ENCODE results near the gene SCGB3A1.

SCGB3A1 gene

DNA sequence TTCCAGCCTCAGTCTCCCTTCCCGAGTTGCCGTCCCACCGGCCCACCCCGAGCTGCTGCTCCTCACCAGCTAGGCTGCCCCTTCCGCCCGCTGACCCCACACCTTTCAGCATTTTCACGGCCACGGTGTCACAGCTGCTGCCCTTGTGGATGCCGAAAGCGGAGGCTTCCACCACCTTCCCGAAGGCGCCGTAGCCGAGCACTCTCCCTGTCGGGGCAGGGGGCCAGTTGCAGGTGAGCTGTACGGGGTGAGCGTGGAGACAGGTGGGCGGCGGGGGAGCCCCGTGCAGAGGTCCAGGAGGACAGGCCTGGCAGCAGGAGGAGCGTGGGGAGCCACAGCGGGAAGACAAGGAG, 28.2 kb upstream of the SCGB3A1 start:
- Histone ChIP-seq H3K4me1 (ENCODE audit: low read depth, poor library complexity, severe bottlenecking) (no peaks in the 10 kb centered on the region), H2AFZ (ENCODE audit: low read depth) (no peak overlapping the region), H4K20me1 (ENCODE audit: insufficient read depth) (no peaks in the 10 kb centered on the region), H3K79me2 (ENCODE audit: insufficient read depth, low read depth) (no peaks in the 10 kb centered on the region), H3K4me2 (no peak overlapping the region), H3K9ac (no peak overlapping the region), H3K27me3 (ENCODE audit: insufficient read depth, low read depth) (no peaks in the 10 kb centered on the region), H3K36me3 (ENCODE audit: insufficient read depth) (no peaks in the 10 kb centered on the region), H3K4me3 (IDR thresholded peaks at IDR 0.05; ENCODE audit: insufficient read depth, low read depth, low read length) (no peak overlapping the region), H3K27ac (no peak overlapping the region)
- TF ChIP-seq, protein P1, sequence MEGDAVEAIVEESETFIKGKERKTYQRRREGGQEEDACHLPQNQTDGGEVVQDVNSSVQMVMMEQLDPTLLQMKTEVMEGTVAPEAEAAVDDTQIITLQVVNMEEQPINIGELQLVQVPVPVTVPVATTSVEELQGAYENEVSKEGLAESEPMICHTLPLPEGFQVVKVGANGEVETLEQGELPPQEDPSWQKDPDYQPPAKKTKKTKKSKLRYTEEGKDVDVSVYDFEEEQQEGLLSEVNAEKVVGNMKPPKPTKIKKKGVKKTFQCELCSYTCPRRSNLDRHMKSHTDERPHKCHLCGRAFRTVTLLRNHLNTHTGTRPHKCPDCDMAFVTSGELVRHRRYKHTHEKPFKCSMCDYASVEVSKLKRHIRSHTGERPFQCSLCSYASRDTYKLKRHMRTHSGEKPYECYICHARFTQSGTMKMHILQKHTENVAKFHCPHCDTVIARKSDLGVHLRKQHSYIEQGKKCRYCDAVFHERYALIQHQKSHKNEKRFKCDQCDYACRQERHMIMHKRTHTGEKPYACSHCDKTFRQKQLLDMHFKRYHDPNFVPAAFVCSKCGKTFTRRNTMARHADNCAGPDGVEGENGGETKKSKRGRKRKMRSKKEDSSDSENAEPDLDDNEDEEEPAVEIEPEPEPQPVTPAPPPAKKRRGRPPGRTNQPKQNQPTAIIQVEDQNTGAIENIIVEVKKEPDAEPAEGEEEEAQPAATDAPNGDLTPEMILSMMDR (conservative IDR thresholded peaks at IDR 0.05; ENCODE audit: low read depth, low read length) = no peak

DNA sequence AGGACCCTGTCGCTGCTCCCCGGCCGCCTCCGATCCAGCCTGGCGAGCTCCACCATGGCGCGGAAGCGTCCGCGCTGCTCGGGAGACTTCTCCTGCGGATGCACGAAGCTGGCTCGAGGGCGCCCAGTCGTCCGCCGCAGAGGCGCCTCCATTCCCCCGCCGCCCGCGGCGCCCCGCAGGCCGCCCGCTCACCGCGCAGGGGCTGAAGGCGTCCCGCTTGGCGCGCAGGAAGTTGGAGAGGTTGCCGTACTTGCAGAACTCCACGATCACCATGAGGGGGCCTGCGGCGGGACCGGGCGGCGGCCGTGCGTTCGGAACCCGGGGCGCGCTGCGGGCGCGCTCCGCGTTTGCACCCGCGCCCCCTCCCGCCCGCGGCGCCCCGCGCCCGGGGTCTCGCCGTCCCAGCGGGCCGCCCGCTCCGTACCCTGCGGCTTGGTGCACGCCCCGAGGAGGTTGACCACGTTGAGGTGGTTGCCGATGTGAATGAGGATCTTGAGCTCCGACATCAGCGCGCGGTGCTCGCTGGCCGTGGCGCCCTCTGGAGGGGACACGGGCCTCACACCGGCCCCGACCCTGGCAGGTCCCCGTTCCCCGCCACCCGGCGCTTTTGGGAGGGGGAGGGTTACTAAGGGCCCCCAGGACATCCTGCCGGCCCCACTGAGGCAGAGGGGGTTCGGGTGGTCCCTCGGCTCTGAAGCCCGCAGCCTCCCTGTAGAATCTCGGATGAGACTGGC, 27.7 kb upstream of the SCGB3A1 start:
- Histone ChIP-seq H3K4me2 (no peak overlapping the region), H3K9ac (no peak overlapping the region), H3K4me3 (IDR thresholded peaks at IDR 0.05; ENCODE audit: insufficient read depth, low read depth, low read length) (no peak overlapping the region), H3K79me2 (ENCODE audit: insufficient read depth, low read depth) (no peaks in the 10 kb centered on the region), H3K27ac (no peak overlapping the region), H3K36me3 (ENCODE audit: insufficient read depth) (no peaks in the 10 kb centered on the region), H4K20me1 (ENCODE audit: insufficient read depth) (no peaks in the 10 kb centered on the region), H2AFZ (ENCODE audit: low read depth) (no peak overlapping the region), H3K27me3 (ENCODE audit: insufficient read depth, low read depth) (no peaks in the 10 kb centered on the region), H3K4me1 (ENCODE audit: low read depth, poor library complexity, severe bottlenecking) (no peaks in the 10 kb centered on the region)
- TF ChIP-seq, protein P1 (conservative IDR thresholded peaks at IDR 0.05; ENCODE audit: low read depth, low read length) = no peak

DNA sequence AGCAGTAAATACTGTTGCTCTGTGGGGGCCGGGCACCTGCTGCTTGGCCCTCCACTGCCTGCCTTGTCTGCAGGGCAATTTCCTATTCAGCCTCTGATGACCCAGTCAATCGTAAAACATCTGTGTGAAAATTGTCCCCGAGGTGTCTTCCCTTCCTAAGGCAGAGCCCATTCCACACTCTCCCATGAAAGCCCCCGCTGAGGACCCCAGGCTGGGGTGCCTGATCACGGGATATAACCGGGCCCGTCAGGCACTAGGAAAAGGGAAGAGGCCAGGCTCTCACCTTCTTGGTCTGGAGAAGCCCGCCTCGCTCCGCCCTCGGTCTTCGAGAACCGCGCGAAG, 27.2 kb upstream of the SCGB3A1 start:
- Histone ChIP-seq H3K4me1 (ENCODE audit: low read depth, poor library complexity, severe bottlenecking) (no peaks in the 10 kb centered on the region), H4K20me1 (ENCODE audit: insufficient read depth) (no peaks in the 10 kb centered on the region), H3K79me2 (ENCODE audit: insufficient read depth, low read depth) (no peaks in the 10 kb centered on the region), H3K36me3 (ENCODE audit: insufficient read depth) (no peaks in the 10 kb centered on the region), H3K9ac (no peak overlapping the region), H3K27ac (no peak overlapping the region), H3K4me3 (IDR thresholded peaks at IDR 0.05; ENCODE audit: insufficient read depth, low read depth, low read length) (no peak overlapping the region), H2AFZ (ENCODE audit: low read depth) (no peak overlapping the region), H3K27me3 (ENCODE audit: insufficient read depth, low read depth) (no peaks in the 10 kb centered on the region), H3K4me2 (no peak overlapping the region)
- TF ChIP-seq, protein P1 (conservative IDR thresholded peaks at IDR 0.05; ENCODE audit: low read depth, low read length) = no peak

DNA sequence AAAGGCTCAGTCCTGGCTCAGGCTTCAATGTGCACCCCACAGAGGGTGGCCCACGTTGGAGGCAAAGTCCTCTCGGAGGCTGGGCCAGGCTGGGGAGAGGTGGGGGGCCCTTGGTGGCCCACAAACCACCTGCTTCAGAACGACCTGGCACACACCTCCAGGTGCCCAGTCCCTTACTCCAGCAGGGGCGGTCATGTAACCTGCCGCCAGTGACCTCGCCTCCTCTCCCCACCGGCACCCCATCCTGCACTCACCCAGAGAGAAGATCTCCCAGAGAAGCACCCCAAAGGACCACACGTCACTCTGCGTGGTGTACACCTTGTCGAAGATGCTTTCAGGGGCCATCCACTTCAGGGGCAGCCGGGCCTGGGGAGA, 22.5 kb upstream of the SCGB3A1 start:
- H3K4me1 ChIP-seq (ENCODE audit: low read depth, poor library complexity, severe bottlenecking) = no peaks in the 10 kb centered on the region
- no peak overlapping the region for H3K4me2 ChIP-seq
- no peaks in the 10 kb centered on the region for H4K20me1 ChIP-seq (ENCODE audit: insufficient read depth)
- H3K36me3 ChIP-seq (ENCODE audit: insufficient read depth) = no peaks in the 10 kb centered on the region
- no peaks in the 10 kb centered on the region for H3K79me2 ChIP-seq (ENCODE audit: insufficient read depth, low read depth)
- no peak overlapping the region for H3K4me3 ChIP-seq (IDR thresholded peaks at IDR 0.05; ENCODE audit: insufficient read depth, low read depth, low read length)
- H2AFZ ChIP-seq (ENCODE audit: low read depth) = no peak overlapping the region
- no peak overlapping the region for H3K27ac ChIP-seq
- TF ChIP-seq, protein P1 (conservative IDR thresholded peaks at IDR 0.05; ENCODE audit: low read depth, low read length) = no peak
- H3K9ac ChIP-seq = no peak overlapping the region
- no peaks in the 10 kb centered on the region for H3K27me3 ChIP-seq (ENCODE audit: insufficient read depth, low read depth)

Measured in KMS-11 (cell line).